ENCODE measurements around the gene SEMA3G.

Gene SEMA3G

GRCh38 chr3:52483577-52484381 is 38.9 kb upstream of the SEMA3G start:
- no peak overlapping the region for H3K18ac ChIP-seq (ENCODE audit: low read depth in 1 of 2, low read length in 2 of 2)
- no peak overlapping the region for H2BK5ac ChIP-seq (ENCODE audit: low read depth, low read length, poor library complexity, severe bottlenecking)
- no peaks in the 10 kb centered on the region for H3K9me3 ChIP-seq (ENCODE audit: control insufficient read depth, low read length)
- H2BK15ac ChIP-seq (ENCODE audit: low read depth, poor library complexity, severe bottlenecking) = no peak overlapping the region
- no peak overlapping the region for H4K8ac ChIP-seq (ENCODE audit: low read length)
- H3K27me3 ChIP-seq (ENCODE audit: control insufficient read depth in 1 of 2, insufficient read depth in 1 of 2, low read length in 2 of 2) = no peaks in the 10 kb centered on the region
- peaks cover 48% of the 10 kb centered on the region for H3K79me1 ChIP-seq (replicated peaks; ENCODE audit: low read length, poor library complexity, severe bottlenecking)
- peak overlapping the region; percentile 30 for H3K9ac ChIP-seq (ENCODE audit: low read length)
- H3K23ac ChIP-seq (ENCODE audit: low read length in 2 of 2) = no peak overlapping the region
- no peak overlapping the region for H2BK120ac ChIP-seq (ENCODE audit: low read depth, low read length)
- H3K36me3 ChIP-seq (ENCODE audit: control insufficient read depth in 1 of 2, insufficient read depth in 2 of 2, low read depth in 1 of 2, low read length in 2 of 2) = peaks cover 79 to 96% of the 10 kb centered on the region in 2 experiments
- H3K27ac ChIP-seq (ENCODE audit: low read length, poor library complexity, severe bottlenecking) = no peak overlapping the region
- H2AK5ac ChIP-seq (ENCODE audit: low read length, severe bottlenecking) = no peak overlapping the region
- no peak overlapping the region for H2BK12ac ChIP-seq (ENCODE audit: low read length in 2 of 2)
- no peak overlapping the region for H2AFZ ChIP-seq (ENCODE audit: low read depth, low read length)
- no peak overlapping the region for H3K4ac ChIP-seq (ENCODE audit: low read depth in 1 of 2, low read length in 2 of 2)
- H3K4me3 ChIP-seq (ENCODE audit: insufficient read depth in 1 of 2, low read depth in 1 of 2, low read length in 2 of 2) = no peak overlapping the region
- H3K4me2 ChIP-seq (ENCODE audit: low read length, poor library complexity, severe bottlenecking) = no peak overlapping the region
- H3K4me1 ChIP-seq (ENCODE audit: control insufficient read depth, insufficient read depth, low read depth, low read length) = peaks cover 9% of the 10 kb centered on the region
- WGBS = 89% methylated on average over 12 of the region's 13 CpGs
- no peak overlapping the region for H4K91ac ChIP-seq (ENCODE audit: low read length)
- DNase-seq = no peak
- H3K14ac ChIP-seq (ENCODE audit: low read length in 2 of 2) = no peak overlapping the region

GRCh38 chr3:52483081-52483480 is 38.2 kb upstream of the SEMA3G start:
- Histone ChIP-seq H3K23ac (ENCODE audit: low read length in 2 of 2) (no peak overlapping the region), H3K4me3 (ENCODE audit: insufficient read depth in 1 of 2, low read depth in 1 of 2, low read length in 2 of 2) (no peak overlapping the region)
- WGBS = 91% methylated on average over 14 of the region's 14 CpGs

GRCh38 chr3:52481819-52482521 is 37.1 kb upstream of the SEMA3G start:
- no peak overlapping the region for H3K4ac ChIP-seq (ENCODE audit: low read depth in 1 of 2, low read length in 2 of 2)
- no peak overlapping the region for H4K8ac ChIP-seq (ENCODE audit: low read length)
- no peak overlapping the region for H2BK5ac ChIP-seq (ENCODE audit: low read depth, low read length, poor library complexity, severe bottlenecking)
- H3K27ac ChIP-seq (ENCODE audit: low read length, poor library complexity, severe bottlenecking) = no peak overlapping the region
- WGBS = 89% methylated on average over 23 of the region's 23 CpGs
- no peak overlapping the region for H3K23ac ChIP-seq (ENCODE audit: low read length in 2 of 2)
- no peak overlapping the region for H2AK5ac ChIP-seq (ENCODE audit: low read length, severe bottlenecking)
- H3K36me3 ChIP-seq (ENCODE audit: control insufficient read depth in 1 of 2, insufficient read depth in 2 of 2, low read depth in 1 of 2, low read length in 2 of 2) = peaks cover 81 to 96% of the 10 kb centered on the region in 2 experiments
- no peaks in the 10 kb centered on the region for H3K27me3 ChIP-seq (ENCODE audit: control insufficient read depth in 1 of 2, insufficient read depth in 1 of 2, low read length in 2 of 2)
- no peak overlapping the region for H2BK12ac ChIP-seq (ENCODE audit: low read length in 2 of 2)
- H3K9ac ChIP-seq (ENCODE audit: low read length) = no peak overlapping the region
- H3K4me1 ChIP-seq (ENCODE audit: control insufficient read depth, insufficient read depth, low read depth, low read length) = peaks cover 9% of the 10 kb centered on the region
- H3K9me3 ChIP-seq (ENCODE audit: control insufficient read depth, low read length) = no peaks in the 10 kb centered on the region
- no peak overlapping the region for H3K14ac ChIP-seq (ENCODE audit: low read length in 2 of 2)
- peak; percentile 23 for DNase-seq
- H2BK120ac ChIP-seq (ENCODE audit: low read depth, low read length) = no peak overlapping the region
- no peak overlapping the region for H4K91ac ChIP-seq (ENCODE audit: low read length)
- H3K18ac ChIP-seq (ENCODE audit: low read depth in 1 of 2, low read length in 2 of 2) = no peak overlapping the region
- no peak overlapping the region for H2BK15ac ChIP-seq (ENCODE audit: low read depth, poor library complexity, severe bottlenecking)
- no peak overlapping the region for H3K4me3 ChIP-seq (ENCODE audit: insufficient read depth in 1 of 2, low read depth in 1 of 2, low read length in 2 of 2)
- H2AFZ ChIP-seq (ENCODE audit: low read depth, low read length) = no peak overlapping the region
- H3K4me2 ChIP-seq (ENCODE audit: low read length, poor library complexity, severe bottlenecking) = no peak overlapping the region
- peaks cover 56% of the 10 kb centered on the region for H3K79me1 ChIP-seq (replicated peaks; ENCODE audit: low read length, poor library complexity, severe bottlenecking)

More at GRCh38 chr3:52483081-52483480, 38.2 kb upstream of the SEMA3G start:
- Histone ChIP-seq H3K18ac (ENCODE audit: low read depth in 1 of 2, low read length in 2 of 2) (no peak overlapping the region), H2BK12ac (ENCODE audit: low read length in 2 of 2) (no peak overlapping the region), H3K4me2 (ENCODE audit: low read length, poor library complexity, severe bottlenecking) (no peak overlapping the region), H2AK5ac (ENCODE audit: low read length, severe bottlenecking) (no peak overlapping the region), H2AFZ (ENCODE audit: low read depth, low read length) (no peak overlapping the region), H4K91ac (ENCODE audit: low read length) (peak overlapping the region; percentile 30), H2BK120ac (ENCODE audit: low read depth, low read length) (no peak overlapping the region), H2BK5ac (ENCODE audit: low read depth, low read length, poor library complexity, severe bottlenecking) (no peak overlapping the region), H3K4ac (ENCODE audit: low read depth in 1 of 2, low read length in 2 of 2) (no peak overlapping the region), H4K8ac (ENCODE audit: low read length) (no peak overlapping the region), H3K79me1 (replicated peaks; ENCODE audit: low read length, poor library complexity, severe bottlenecking) (peaks cover 47% of the 10 kb centered on the region), H3K14ac (ENCODE audit: low read length in 2 of 2) (no peak overlapping the region), H2BK15ac (ENCODE audit: low read depth, poor library complexity, severe bottlenecking) (no peak overlapping the region), H3K4me1 (ENCODE audit: control insufficient read depth, insufficient read depth, low read depth, low read length) (peaks cover 9% of the 10 kb centered on the region), H3K36me3 (ENCODE audit: control insufficient read depth in 1 of 2, insufficient read depth in 2 of 2, low read depth in 1 of 2, low read length in 2 of 2) (peaks cover 81 to 96% of the 10 kb centered on the region in 2 experiments), H3K27ac (ENCODE audit: low read length, poor library complexity, severe bottlenecking) (no peak overlapping the region), H3K9ac (ENCODE audit: low read length) (peak overlapping the region; percentile 30), H3K9me3 (ENCODE audit: control insufficient read depth, low read length) (no peaks in the 10 kb centered on the region), H3K27me3 (ENCODE audit: control insufficient read depth in 1 of 2, insufficient read depth in 1 of 2, low read length in 2 of 2) (no peaks in the 10 kb centered on the region)
- no peak for DNase-seq

Data from mesenchymal stem cell (in vitro differentiated cells and primary cell).